ENCODE data around the gene SLC25A41. TPM values are rescaled to one million over a fixed set of nuclear protein-coding genes. Genes with fewer than 3 reads are reported as not detected.

SLC25A41 gene
- total and polyA plus RNA-seq, 2 donors (not counting 1 experiment from before 2014, with no cell fraction given): 0.30 to 0.48 TPM

DNA sequence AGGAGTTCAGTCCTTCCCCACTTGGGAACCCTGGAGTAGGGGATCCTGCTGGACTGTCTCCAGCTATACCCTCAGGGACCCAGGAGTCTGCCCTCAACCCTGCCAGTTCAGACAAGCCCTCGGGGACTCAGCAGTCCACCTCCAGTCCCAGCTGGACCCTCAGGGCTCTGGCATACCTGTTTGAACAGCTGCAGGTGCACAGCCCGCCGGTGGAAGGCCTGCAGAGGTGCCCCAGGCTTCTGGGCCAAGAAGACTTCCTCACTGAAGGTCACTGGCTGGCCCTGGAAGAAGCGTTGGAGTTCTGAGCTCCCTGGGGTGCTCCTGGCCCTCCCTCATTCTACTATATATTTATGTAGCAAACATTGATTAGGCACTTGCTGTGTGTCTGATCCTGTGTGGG lies 39.1 kb upstream of the SLC25A41 start:
- H3K4me3 Mint-ChIP-seq: no peak overlapping the region
- H3K79me2 ChIP-seq (ENCODE audit: control insufficient read depth, insufficient read depth, low read length): peaks cover 4% of the 10 kb centered on the region

DNA sequence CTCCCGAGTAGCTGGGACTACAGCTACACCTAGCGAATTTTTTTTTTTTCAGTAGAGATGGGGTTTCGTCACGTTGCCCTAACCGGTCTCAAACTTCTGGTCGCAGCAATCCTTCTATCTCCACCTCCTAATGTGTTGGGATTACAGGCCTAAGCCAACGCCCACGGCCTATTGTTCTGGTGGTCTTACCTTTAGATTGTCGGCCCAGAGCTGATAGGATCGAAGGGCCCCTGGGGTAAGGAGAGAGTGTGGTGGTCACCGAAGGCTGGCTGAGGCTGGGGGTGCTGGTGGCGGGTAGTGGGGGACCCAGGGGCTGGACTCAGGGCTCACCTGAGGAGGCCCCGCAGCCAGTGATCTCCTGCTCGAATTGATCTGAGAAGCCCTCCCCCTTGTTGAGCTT lies 37.5 kb upstream of the SLC25A41 start:
- peaks cover 0 to 53% of the 10 kb centered on the region in 2 experiments for H3K36me3 ChIP-seq (replicated peaks in 1 of 2; ENCODE audit: control extremely low read depth in 1 of 2, control insufficient read depth in 1 of 2, extremely low read depth in 1 of 2, insufficient read depth in 2 of 2, low read length in 1 of 2)
- H3K27me3 ChIP-seq (replicated peaks in 1 of 4; ENCODE audit: control extremely low read depth in 1 of 4, control insufficient read depth in 3 of 4, insufficient read depth in 4 of 4, low read length in 3 of 4): no peaks in the 10 kb centered on the region
- no peak overlapping the region for H2AFZ ChIP-seq (ENCODE audit: insufficient read depth, low read depth, low read length, poor library complexity, severe bottlenecking)
- intact Hi-C loops (cut with micrococcal nuclease): no loop called here
- Mint-ChIP-seq H3K27ac (no peak overlapping the region), H3K27me3 (no peaks in the 10 kb centered on the region), H3K9me3 (ENCODE audit: insufficient read depth) (no peaks in the 10 kb centered on the region), H3K4me1 (no peaks in the 10 kb centered on the region), H3K4me3 (no peak overlapping the region)
- H4K20me1 ChIP-seq (ENCODE audit: control insufficient read depth, insufficient read depth, low read length, poor library complexity, severe bottlenecking): peaks cover 6% of the 10 kb centered on the region
- ChIA-PET POLR2A (no interaction called here), CTCF (interaction anchor here (1.0 kb wide), 1 partner anchor 10 kb away, joined by 3 read pairs; the partner anchor contains the start of gene DENND1C)
- WGBS (ENCODE audit: insufficient coverage): 96% methylated on average over 11 of the region's 14 CpGs
- ATAC-seq (ENCODE audit: low read depth) (no peak), DNase-seq (no peak)
- H3K79me2 ChIP-seq (ENCODE audit: control insufficient read depth, insufficient read depth, low read length): no peaks in the 10 kb centered on the region
- no peak for TF ChIP-seq EZH2 (IDR thresholded peaks at IDR 0.05; ENCODE audit: borderline replicate concordance, insufficient read depth, low read depth, low read length, poor library complexity, severe bottlenecking)
- TF ChIP-seq, protein P1, sequence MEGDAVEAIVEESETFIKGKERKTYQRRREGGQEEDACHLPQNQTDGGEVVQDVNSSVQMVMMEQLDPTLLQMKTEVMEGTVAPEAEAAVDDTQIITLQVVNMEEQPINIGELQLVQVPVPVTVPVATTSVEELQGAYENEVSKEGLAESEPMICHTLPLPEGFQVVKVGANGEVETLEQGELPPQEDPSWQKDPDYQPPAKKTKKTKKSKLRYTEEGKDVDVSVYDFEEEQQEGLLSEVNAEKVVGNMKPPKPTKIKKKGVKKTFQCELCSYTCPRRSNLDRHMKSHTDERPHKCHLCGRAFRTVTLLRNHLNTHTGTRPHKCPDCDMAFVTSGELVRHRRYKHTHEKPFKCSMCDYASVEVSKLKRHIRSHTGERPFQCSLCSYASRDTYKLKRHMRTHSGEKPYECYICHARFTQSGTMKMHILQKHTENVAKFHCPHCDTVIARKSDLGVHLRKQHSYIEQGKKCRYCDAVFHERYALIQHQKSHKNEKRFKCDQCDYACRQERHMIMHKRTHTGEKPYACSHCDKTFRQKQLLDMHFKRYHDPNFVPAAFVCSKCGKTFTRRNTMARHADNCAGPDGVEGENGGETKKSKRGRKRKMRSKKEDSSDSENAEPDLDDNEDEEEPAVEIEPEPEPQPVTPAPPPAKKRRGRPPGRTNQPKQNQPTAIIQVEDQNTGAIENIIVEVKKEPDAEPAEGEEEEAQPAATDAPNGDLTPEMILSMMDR (IDR thresholded peaks at IDR 0.05): no peak
- H3K4me2 ChIP-seq (replicated peaks; ENCODE audit: low read depth, low read length, poor library complexity, severe bottlenecking): no peak overlapping the region
- peaks cover 0 to 2% (median 0%) of the 10 kb centered on the region in 3 donors for H3K9me3 ChIP-seq (ENCODE audit: control extremely low read depth in 1 of 3, control insufficient read depth in 2 of 3, insufficient read depth in 1 of 3, low read length in 2 of 3)
- no peak overlapping the region for H3K27ac ChIP-seq (ENCODE audit: low read length in 2 of 2)
- no peaks in the 10 kb centered on the region for H3K4me1 ChIP-seq (ENCODE audit: control insufficient read depth in 2 of 2, insufficient read depth in 2 of 2, low read length in 2 of 2)
- no peak overlapping the region for H3K4me3 ChIP-seq (ENCODE audit: control extremely low read depth in 1 of 5, extremely low read depth in 1 of 5, insufficient read depth in 1 of 5, low read depth in 2 of 5, low read length in 4 of 5)
- H3K9ac ChIP-seq (ENCODE audit: low read length): no peak overlapping the region

More for the DNA sequence above, 39.1 kb upstream of the SLC25A41 start:
- Histone ChIP-seq H3K9ac (ENCODE audit: low read length) (no peak overlapping the region), H2AFZ (ENCODE audit: insufficient read depth, low read depth, low read length, poor library complexity, severe bottlenecking) (no peak overlapping the region), H3K36me3 (replicated peaks in 1 of 2; ENCODE audit: control extremely low read depth in 1 of 2, control insufficient read depth in 1 of 2, extremely low read depth in 1 of 2, insufficient read depth in 2 of 2, low read length in 1 of 2) (peaks cover 0 to 61% of the 10 kb centered on the region in 2 experiments), H3K4me1 (ENCODE audit: control insufficient read depth in 2 of 2, insufficient read depth in 2 of 2, low read length in 2 of 2) (no peaks in the 10 kb centered on the region), H4K20me1 (ENCODE audit: control insufficient read depth, insufficient read depth, low read length, poor library complexity, severe bottlenecking) (peaks cover 17% of the 10 kb centered on the region), H3K27me3 (replicated peaks in 1 of 4; ENCODE audit: control extremely low read depth in 1 of 4, control insufficient read depth in 3 of 4, insufficient read depth in 4 of 4, low read length in 3 of 4) (no peaks in the 10 kb centered on the region), H3K9me3 (ENCODE audit: control extremely low read depth in 1 of 3, control insufficient read depth in 2 of 3, insufficient read depth in 1 of 3, low read length in 2 of 3) (peaks cover 0 to 11% (median 0%) of the 10 kb centered on the region in 3 donors), H3K4me2 (replicated peaks; ENCODE audit: low read depth, low read length, poor library complexity, severe bottlenecking) (no peak overlapping the region), H3K27ac (ENCODE audit: low read length in 2 of 2) (no peak overlapping the region), H3K4me3 (ENCODE audit: control extremely low read depth in 1 of 5, extremely low read depth in 1 of 5, insufficient read depth in 1 of 5, low read depth in 2 of 5, low read length in 4 of 5) (no peak overlapping the region)
- Mint-ChIP-seq H3K27me3 (no peaks in the 10 kb centered on the region), H3K9me3 (ENCODE audit: insufficient read depth) (no peaks in the 10 kb centered on the region), H3K27ac (no peak overlapping the region), H3K4me1 (no peaks in the 10 kb centered on the region)
- CTCF ChIA-PET: interaction anchor here (0.9 to 1.1 kb wide), 2 partner anchors 32 to 388 kb away, joined by 3 to 4 read pairs; no protein-coding TSS in a partner anchor
- intact Hi-C loops (cut with micrococcal nuclease): no loop called here
- TF ChIP-seq, protein P1 (IDR thresholded peaks at IDR 0.05): no peak
- no peak for TF ChIP-seq EZH2 (IDR thresholded peaks at IDR 0.05; ENCODE audit: borderline replicate concordance, insufficient read depth, low read depth, low read length, poor library complexity, severe bottlenecking)
- 100% methylated on average over 3 of the region's 4 CpGs for WGBS (ENCODE audit: insufficient coverage)
- no peak for ATAC-seq (ENCODE audit: low read depth)
- DNase-seq: no peak
- POLR2A ChIA-PET: no interaction called here

Measured in B cell (primary cell).